Activated naive CD8-positive, alpha-beta T cell treated with anti-CD3 and anti-CD28 coated beads, Interleukin-2, amount 50 U/mL, for 24 hours (primary cell): Measurements from ENCODE around the gene XYLB.
"Not testable (repeated sequence)": the region's sequence is repeated elsewhere in the genome, so short reads cannot be mapped to it uniquely, and the experiment has no call there.

Experiments
- ATAC-seq: fragments of 150-1000 bp; cut with Tn5 transposase; one replicate; pipeline ENCODE4 v1.10.0; 2021
- DNase-seq: peaks from one replicate; pipeline ENCODE4 v3.0.0; 2021
- H3K27ac Mint-ChIP-seq: one replicate; pipeline ENCODE4 v1.8.0; 2021; ENCODE audit warnings: mild to moderate bottlenecking, mixed read lengths
- H3K27me3 Mint-ChIP-seq: one replicate; pipeline ENCODE4 v1.8.0; 2021; ENCODE audit warnings: mixed read lengths
- H3K36me3 Mint-ChIP-seq: one replicate; pipeline ENCODE4 v1.8.0; 2021; ENCODE audit warnings: low read depth, mixed read lengths
- H3K4me1 Mint-ChIP-seq: one replicate; pipeline ENCODE4 v1.8.0; 2021; ENCODE audit warnings: mixed read lengths
- H3K4me3 Mint-ChIP-seq: one replicate; pipeline ENCODE4 v1.8.0; 2021; ENCODE audit warnings: mild to moderate bottlenecking, moderate library complexity, mixed read lengths
- H3K9me3 Mint-ChIP-seq: one replicate; pipeline ENCODE4 v1.8.0; 2021; ENCODE audit warnings: mixed read lengths

Gene XYLB

GRCh38 chr3:38432871-38433658, 86.5 kb downstream of the XYLB start:
- not testable (repeated sequence) for H3K4me3 Mint-ChIP-seq, H3K27ac Mint-ChIP-seq, H3K4me1 Mint-ChIP-seq, H3K27me3 Mint-ChIP-seq, ATAC-seq, DNase-seq
- peaks cover 25% of the 10 kb centered on the region for H3K36me3 Mint-ChIP-seq
- H3K9me3 Mint-ChIP-seq: peaks cover 37% of the 10 kb centered on the region

- not testable (repeated sequence) for DNase-seq, H3K27me3 Mint-ChIP-seq, ATAC-seq, H3K4me3 Mint-ChIP-seq, H3K27ac Mint-ChIP-seq, H3K4me1 Mint-ChIP-seq
- H3K36me3 Mint-ChIP-seq: peaks cover 25% of the 10 kb centered on the region
- H3K9me3 Mint-ChIP-seq: peaks cover 37% of the 10 kb centered on the region
These were observed 87.1 kb downstream of the XYLB start for GRCh38 chr3:38433661-38434060.

GRCh38 chr3:38438436-38439069, 92.0 kb downstream of the XYLB start:
- not testable (repeated sequence) for H3K4me3 Mint-ChIP-seq, ATAC-seq, H3K27ac Mint-ChIP-seq, H3K4me1 Mint-ChIP-seq, DNase-seq, H3K27me3 Mint-ChIP-seq
- peaks cover 11% of the 10 kb centered on the region for H3K36me3 Mint-ChIP-seq
- peaks cover 31% of the 10 kb centered on the region for H3K9me3 Mint-ChIP-seq

- H3K4me3 Mint-ChIP-seq: not testable (repeated sequence)
These were observed 96.6 kb downstream of the XYLB start for GRCh38 chr3:38443205-38443604.

GRCh38 chr3:38446085-38446686, 99.6 kb downstream of the XYLB start:
- H3K4me3 Mint-ChIP-seq: no peak overlapping the region
- no peak for ATAC-seq

More at GRCh38 chr3:38443205-38443604, 96.6 kb downstream of the XYLB start:
- not testable (repeated sequence) for H3K9me3 Mint-ChIP-seq, H3K27me3 Mint-ChIP-seq, H3K27ac Mint-ChIP-seq, H3K4me1 Mint-ChIP-seq, ATAC-seq, H3K36me3 Mint-ChIP-seq, DNase-seq

GRCh38 chr3:38446812-38447211, 100.2 kb downstream of the XYLB start:
- DNase-seq (no peak), ATAC-seq (no peak)
- no peaks in the 10 kb centered on the region for H3K36me3 Mint-ChIP-seq
- H3K9me3 Mint-ChIP-seq: peaks cover 3% of the 10 kb centered on the region
- H3K27me3 Mint-ChIP-seq: no peaks in the 10 kb centered on the region
- H3K27ac Mint-ChIP-seq: no peak overlapping the region
- H3K4me3 Mint-ChIP-seq: no peak overlapping the region
- H3K4me1 Mint-ChIP-seq: no peaks in the 10 kb centered on the region

More at GRCh38 chr3:38446085-38446686, 99.6 kb downstream of the XYLB start:
- no peaks in the 10 kb centered on the region for H3K36me3 Mint-ChIP-seq
- H3K27me3 Mint-ChIP-seq: no peaks in the 10 kb centered on the region
- H3K4me1 Mint-ChIP-seq: no peaks in the 10 kb centered on the region
- no peak for DNase-seq
- H3K27ac Mint-ChIP-seq: no peak overlapping the region
- peaks cover 3% of the 10 kb centered on the region for H3K9me3 Mint-ChIP-seq

GRCh38 chr3:38450853-38451252, 104.3 kb downstream of the XYLB start:
- no peaks in the 10 kb centered on the region for H3K36me3 Mint-ChIP-seq
- H3K27me3 Mint-ChIP-seq: peaks cover 8% of the 10 kb centered on the region
- no peak for ATAC-seq
- no peak for DNase-seq
- no peak overlapping the region for H3K4me3 Mint-ChIP-seq
- H3K4me1 Mint-ChIP-seq: peaks cover 12% of the 10 kb centered on the region
- peaks cover 3% of the 10 kb centered on the region for H3K9me3 Mint-ChIP-seq
- H3K27ac Mint-ChIP-seq: no peak overlapping the region

- peak within 1 kb of the TSS; percentile 90 for H3K4me3 Mint-ChIP-seq
- no peaks in the 10 kb centered on the region for H3K36me3 Mint-ChIP-seq
- peaks cover 3% of the 10 kb centered on the region for H3K9me3 Mint-ChIP-seq
- peak; percentile 75 for DNase-seq
- H3K4me1 Mint-ChIP-seq: peaks cover 12% of the 10 kb centered on the region
- peak; percentile 30 for ATAC-seq
- peak within 1 kb of the TSS; percentile 76 for H3K27ac Mint-ChIP-seq
- peaks cover 8% of the 10 kb centered on the region for H3K27me3 Mint-ChIP-seq
These were observed 106.7 kb downstream of the XYLB start, which contains the start of gene ACVR2B for GRCh38 chr3:38453075-38453912. Gene ACVR2B, plus strand, starts transcription at chr3:38453890. Its CDS starts 433 bp downstream, at chr3:38454323.

- no peaks in the 10 kb centered on the region for H3K36me3 Mint-ChIP-seq
- no peak for DNase-seq
- H3K9me3 Mint-ChIP-seq: peaks cover 3% of the 10 kb centered on the region
- no peak for ATAC-seq
- peaks cover 12% of the 10 kb centered on the region for H3K4me1 Mint-ChIP-seq
- H3K27me3 Mint-ChIP-seq: peaks cover 8% of the 10 kb centered on the region
- no peak overlapping the region for H3K27ac Mint-ChIP-seq
- H3K4me3 Mint-ChIP-seq: peak overlapping the region; percentile 90
These were observed 107.3 kb downstream of the XYLB start for GRCh38 chr3:38453913-38454177.

GRCh38 chr3:38454178-38454883, 107.7 kb downstream of the XYLB start:
- Mint-ChIP-seq H3K27ac (peak overlapping the region; percentile 76), H3K4me1 (peaks cover 12% of the 10 kb centered on the region), H3K36me3 (no peaks in the 10 kb centered on the region), H3K9me3 (peaks cover 3% of the 10 kb centered on the region), H3K4me3 (peak overlapping the region; percentile 90), H3K27me3 (peaks cover 8% of the 10 kb centered on the region)
- DNase-seq (peak; percentile 29), ATAC-seq (peak; percentile 44)

GRCh38 chr3:38454884-38455638, 108.5 kb downstream of the XYLB start:
- Mint-ChIP-seq H3K4me1 (peaks cover 12% of the 10 kb centered on the region), H3K27ac (no peak overlapping the region), H3K9me3 (peaks cover 3% of the 10 kb centered on the region), H3K4me3 (peak overlapping the region; percentile 90), H3K27me3 (peaks cover 8% of the 10 kb centered on the region), H3K36me3 (no peaks in the 10 kb centered on the region)
- ATAC-seq (peak; percentile 40), DNase-seq (peak; percentile 50)

- peak; percentile 4 for ATAC-seq
- Mint-ChIP-seq H3K4me3 (peak overlapping the region; percentile 90), H3K9me3 (peaks cover 1% of the 10 kb centered on the region), H3K36me3 (no peaks in the 10 kb centered on the region), H3K27ac (no peak overlapping the region), H3K27me3 (peaks cover 8% of the 10 kb centered on the region), H3K4me1 (peaks cover 12% of the 10 kb centered on the region)
- no peak for DNase-seq
These were observed 109.2 kb downstream of the XYLB start for GRCh38 chr3:38455639-38456430.
